Glutamatergic neuron (in vitro differentiated cells): ENCODE data around the gene EOGT. TPM values are rescaled to one million over a fixed set of nuclear protein-coding genes. Genes with fewer than 3 reads are reported as not detected.

ENCODE experiments used
- DNase-seq: peaks from one replicate; pipeline ENCODE4 v3.0.0; 2022
- H3K27ac Mint-ChIP-seq: one replicate; pipeline ENCODE4 v1.8.0; 2020; ENCODE audit warnings: mild to moderate bottlenecking, mixed read lengths, inconsistent platforms; ENCODE audit not compliant: unreplicated experiment
- H3K27me3 Mint-ChIP-seq: one replicate; pipeline ENCODE4 v1.8.0; 2020; ENCODE audit warnings: mild to moderate bottlenecking, moderate library complexity, mixed read lengths, inconsistent platforms; ENCODE audit not compliant: unreplicated experiment
- H3K36me3 Mint-ChIP-seq: one replicate; pipeline ENCODE4 v1.8.0; 2020; ENCODE audit warnings: mild to moderate bottlenecking, mixed read lengths, inconsistent platforms; ENCODE audit not compliant: unreplicated experiment
- H3K4me1 Mint-ChIP-seq: one replicate; pipeline ENCODE4 v1.8.0; 2020; ENCODE audit warnings: mild to moderate bottlenecking, low read depth, mixed read lengths, inconsistent platforms; ENCODE audit not compliant: unreplicated experiment
- H3K4me3 Mint-ChIP-seq: one replicate; pipeline ENCODE4 v1.8.0; 2020; ENCODE audit warnings: mild to moderate bottlenecking, mixed read lengths, inconsistent platforms; ENCODE audit not compliant: unreplicated experiment
- H3K9me3 Mint-ChIP-seq: one replicate; pipeline ENCODE4 v1.8.0; 2020; ENCODE audit warnings: mild to moderate bottlenecking, moderate library complexity, mixed read lengths, inconsistent platforms; ENCODE audit not compliant: unreplicated experiment
- CTCF ChIP-seq: fragments of 200-600 bp; sonication (generic); IDR thresholded peaks from one replicate; pipeline ENCODE4 v1.5.0; 2021; ENCODE audit not compliant: partially characterized antibody, unreplicated experiment
- long read RNA-seq: library from polyadenylated mRNA; unstranded; transcript quantifications from one replicate; pipeline ENCODE4 v2.0.0, GENCODE V29; 2020; ENCODE audit not compliant: unreplicated experiment
- total RNA-seq: library from RNA; stranded (reverse); fragmentation: NEBNext Ultra II Directional; extraction: Animal tissue kit (Norgen Biotek cat#: 25700); gene quantifications from one replicate; pipeline ENCODE4 v1.2.1, GENCODE V29; 2021; ENCODE audit not compliant: unreplicated experiment

Gene EOGT
- total RNA-seq, result 17.2 TPM
- long read RNA-seq, partial matches to known transcripts, result 1 of 3 reads
- long read RNA-seq, other reads (novel, unspliced or antisense), result 2 of 3 reads

GRCh38 chr3:69013253-69014021 is at the start of gene EOGT:
EOGT (minus strand) TSS chr3:69013684; CDS start chr3:69009846, 3,838 bp downstream.
- Mint-ChIP-seq H3K4me3 (peak within 1 kb of the TSS; percentile 94), H3K9me3 (peaks cover 7% of the 10 kb centered on the region), H3K4me1 (peaks cover 10% of the 10 kb centered on the region), H3K36me3 (no peaks in the 10 kb centered on the region), H3K27me3 (no peaks in the 10 kb centered on the region), H3K27ac (peak within 1 kb of the TSS; percentile 83)
- peak; percentile 57 for TF ChIP-seq CTCF
- peak; percentile 89 for DNase-seq

- no peak overlapping the region for H3K27ac Mint-ChIP-seq
- no peaks in the 10 kb centered on the region for H3K27me3 Mint-ChIP-seq
- peaks cover 9% of the 10 kb centered on the region for H3K36me3 Mint-ChIP-seq
- no peaks in the 10 kb centered on the region for H3K9me3 Mint-ChIP-seq
- DNase-seq, result no peak
- H3K4me1 Mint-ChIP-seq, result no peaks in the 10 kb centered on the region
- H3K4me3 Mint-ChIP-seq, result no peak overlapping the region
- no peak for TF ChIP-seq CTCF
These were observed 46.2 kb upstream of the EOGT start for GRCh38 chr3:69059688-69060087.

- no peaks in the 10 kb centered on the region for H3K27me3 Mint-ChIP-seq
- H3K36me3 Mint-ChIP-seq, result peaks cover 9% of the 10 kb centered on the region
- H3K4me1 Mint-ChIP-seq, result no peaks in the 10 kb centered on the region
- no peak for TF ChIP-seq CTCF
- no peak overlapping the region for H3K4me3 Mint-ChIP-seq
- no peaks in the 10 kb centered on the region for H3K9me3 Mint-ChIP-seq
- no peak overlapping the region for H3K27ac Mint-ChIP-seq
- no peak for DNase-seq
These were observed 45.4 kb upstream of the EOGT start for GRCh38 chr3:69058947-69059224.

GRCh38 chr3:69058180-69058946 is 44.9 kb upstream of the EOGT start:
- no peak overlapping the region for H3K27ac Mint-ChIP-seq
- TF ChIP-seq CTCF, result no peak
- no peak for DNase-seq
- no peaks in the 10 kb centered on the region for H3K27me3 Mint-ChIP-seq
- H3K4me1 Mint-ChIP-seq, result no peaks in the 10 kb centered on the region
- no peaks in the 10 kb centered on the region for H3K9me3 Mint-ChIP-seq
- H3K36me3 Mint-ChIP-seq, result peaks cover 9% of the 10 kb centered on the region
- no peak overlapping the region for H3K4me3 Mint-ChIP-seq

- H3K4me3 Mint-ChIP-seq, result peak overlapping the region; percentile 96
- no peak for TF ChIP-seq CTCF
- no peaks in the 10 kb centered on the region for H3K36me3 Mint-ChIP-seq
- H3K27ac Mint-ChIP-seq, result peak overlapping the region; percentile 93
- H3K4me1 Mint-ChIP-seq, result peaks cover 8% of the 10 kb centered on the region
- H3K27me3 Mint-ChIP-seq, result no peaks in the 10 kb centered on the region
- no peak for DNase-seq
- H3K9me3 Mint-ChIP-seq, result peaks cover 10% of the 10 kb centered on the region
These were observed 39.0 kb upstream of the EOGT start for GRCh38 chr3:69052472-69052898.
